IPS-20b (cell line): ENCODE data around the gene CYFIP1.
A peak's percentile ranks its signal among the peaks of the same experiment; 100 is the strongest.

Experiments used
- H3K27ac ChIP-seq: one replicate; pipeline ENCODE4 v1.5.1; 2013; ENCODE audit warnings: low read length
- H3K27me3 ChIP-seq: 2 replicates; pipeline ENCODE4 v1.6.1; 2013; ENCODE audit warnings: mild to moderate bottlenecking, low read length, inconsistent platforms; ENCODE audit not compliant: insufficient read depth
- H3K36me3 ChIP-seq: 2 replicates; pipeline ENCODE4 v1.6.1; 2013; ENCODE audit warnings: low read depth, mild to moderate bottlenecking, inconsistent platforms, low read length, moderate library complexity; ENCODE audit not compliant: insufficient read depth
- H3K4me1 ChIP-seq: 2 replicates; pipeline ENCODE4 v1.6.1; 2013; ENCODE audit warnings: mild to moderate bottlenecking, control low read depth, inconsistent platforms, low read length, moderate library complexity; ENCODE audit not compliant: insufficient read depth
- H3K4me3 ChIP-seq: 2 replicates; pipeline ENCODE4 v1.5.1; 2013; ENCODE audit warnings: mild to moderate bottlenecking, low read length, inconsistent platforms
- H3K9ac ChIP-seq: 2 replicates; pipeline ENCODE4 v1.6.1; 2013; ENCODE audit warnings: low read depth, mild to moderate bottlenecking, inconsistent platforms, low read length, moderate library complexity
- H3K9me3 ChIP-seq: 2 replicates; pipeline ENCODE4 v1.6.1; 2013; ENCODE audit warnings: mild to moderate bottlenecking, low read depth, low read length, inconsistent platforms; ENCODE audit not compliant: insufficient read depth

Gene CYFIP1

DNA sequence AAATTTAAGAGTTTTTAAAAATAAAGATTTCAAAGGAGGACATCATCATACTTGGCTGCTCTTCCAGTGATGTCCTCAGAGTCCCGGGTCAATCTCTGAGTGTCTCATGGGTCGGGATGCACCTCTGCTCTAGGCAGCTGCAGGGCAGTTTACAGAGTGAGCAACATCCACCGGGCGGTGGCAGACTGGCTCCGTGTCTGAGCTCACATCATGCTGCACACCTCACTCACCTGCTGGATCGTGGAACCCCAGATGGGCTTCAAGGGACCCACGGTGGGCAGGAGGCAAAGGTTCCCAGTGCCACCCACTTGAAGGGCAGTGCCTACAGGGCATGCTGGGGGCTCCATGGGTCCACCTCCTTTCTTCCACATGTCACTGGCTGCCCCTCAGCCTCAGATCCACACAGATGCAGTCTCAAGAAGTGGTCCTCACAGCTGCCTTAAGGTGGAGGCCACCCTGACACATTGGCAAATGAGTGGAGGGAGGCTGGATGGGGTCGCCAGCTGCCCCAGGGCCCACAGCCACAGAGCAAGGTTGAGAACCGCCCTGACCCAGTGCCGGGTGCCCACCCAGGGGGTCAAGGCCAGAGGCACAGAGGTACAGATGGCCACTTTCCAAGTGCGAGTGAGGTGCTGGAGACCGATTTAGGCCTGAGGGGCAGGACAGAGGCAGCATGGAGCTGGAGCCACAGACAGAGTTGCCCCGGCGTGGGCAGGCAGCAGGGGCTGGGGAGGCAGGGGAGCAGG is 25.2 kb downstream of the CYFIP1 start:
- Histone ChIP-seq H3K27me3 (peaks cover 58% of the 10 kb centered on the region), H3K4me1 (peaks cover 8% of the 10 kb centered on the region), H3K36me3 (no peaks in the 10 kb centered on the region), H3K9ac (no peak overlapping the region), H3K9me3 (no peaks in the 10 kb centered on the region), H3K27ac (no peak overlapping the region), H3K4me3 (no peak overlapping the region)

DNA sequence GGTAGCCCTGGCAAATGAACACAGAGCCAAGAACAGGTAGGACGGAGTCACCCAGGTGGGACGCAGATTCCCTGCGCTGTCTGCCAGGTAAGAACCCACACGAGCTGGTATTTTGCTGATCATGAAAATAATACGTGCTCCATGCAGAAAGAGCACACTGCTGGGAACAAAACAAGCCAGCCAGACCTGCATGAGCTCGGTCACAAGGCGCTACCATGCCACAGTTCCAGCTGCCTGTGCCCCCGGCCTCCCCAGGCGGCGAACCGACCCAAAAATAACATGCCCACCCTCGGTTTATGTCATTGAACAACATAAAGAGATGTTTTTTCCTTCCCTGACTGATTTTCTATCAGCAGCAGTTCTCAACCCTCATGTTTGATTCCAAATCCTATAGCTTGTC is 25.8 kb downstream of the CYFIP1 start:
- Histone ChIP-seq H3K9me3 (no peaks in the 10 kb centered on the region), H3K36me3 (no peaks in the 10 kb centered on the region), H3K4me3 (no peak overlapping the region), H3K27me3 (peaks cover 59% of the 10 kb centered on the region), H3K9ac (no peak overlapping the region), H3K4me1 (peaks cover 8% of the 10 kb centered on the region), H3K27ac (no peak overlapping the region)

DNA sequence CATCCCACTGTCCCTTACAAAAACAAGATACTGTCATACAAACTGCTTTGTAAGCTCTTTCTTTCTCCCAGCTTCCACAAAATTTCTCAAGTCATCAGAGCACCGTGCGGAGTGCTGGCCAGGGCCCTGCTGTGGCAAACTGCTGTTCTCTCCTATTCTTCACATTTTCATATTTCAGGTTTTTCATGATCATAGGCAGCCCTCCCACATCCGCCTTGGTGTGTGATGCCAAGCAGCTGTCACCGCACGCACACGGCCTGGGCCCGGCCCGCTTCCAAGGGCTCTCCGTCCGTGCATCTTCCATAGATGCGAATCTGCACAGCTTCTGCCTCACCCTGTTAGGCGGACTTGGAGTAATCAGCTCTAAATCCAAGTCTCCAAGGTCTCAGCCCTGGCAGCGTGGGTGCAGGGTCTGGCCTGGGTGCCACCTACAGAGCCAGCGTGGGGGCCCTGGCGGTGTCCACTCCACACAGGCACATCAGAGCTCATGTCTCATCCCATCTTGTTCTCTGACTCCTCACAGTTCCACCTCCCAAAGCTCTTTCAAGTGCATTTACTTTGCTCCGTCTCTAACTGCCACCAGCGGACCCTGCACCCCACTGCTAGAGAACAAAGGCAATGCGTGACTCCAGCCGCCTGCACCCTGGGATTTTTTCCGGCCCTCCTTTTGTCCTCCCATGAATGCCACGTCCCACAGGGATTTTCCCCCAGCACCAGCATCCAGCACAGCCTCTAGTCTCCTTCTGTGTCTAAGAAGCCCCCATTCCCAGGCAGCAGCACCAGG is 27.2 kb downstream of the CYFIP1 start:
- Histone ChIP-seq H3K27ac (no peak overlapping the region), H3K27me3 (peaks cover 59% of the 10 kb centered on the region), H3K4me3 (peak overlapping the region; percentile 12; the same call in 1 of the 2 replicates), H3K9ac (no peak overlapping the region), H3K36me3 (no peaks in the 10 kb centered on the region), H3K9me3 (no peaks in the 10 kb centered on the region), H3K4me1 (peaks cover 14% of the 10 kb centered on the region)

DNA sequence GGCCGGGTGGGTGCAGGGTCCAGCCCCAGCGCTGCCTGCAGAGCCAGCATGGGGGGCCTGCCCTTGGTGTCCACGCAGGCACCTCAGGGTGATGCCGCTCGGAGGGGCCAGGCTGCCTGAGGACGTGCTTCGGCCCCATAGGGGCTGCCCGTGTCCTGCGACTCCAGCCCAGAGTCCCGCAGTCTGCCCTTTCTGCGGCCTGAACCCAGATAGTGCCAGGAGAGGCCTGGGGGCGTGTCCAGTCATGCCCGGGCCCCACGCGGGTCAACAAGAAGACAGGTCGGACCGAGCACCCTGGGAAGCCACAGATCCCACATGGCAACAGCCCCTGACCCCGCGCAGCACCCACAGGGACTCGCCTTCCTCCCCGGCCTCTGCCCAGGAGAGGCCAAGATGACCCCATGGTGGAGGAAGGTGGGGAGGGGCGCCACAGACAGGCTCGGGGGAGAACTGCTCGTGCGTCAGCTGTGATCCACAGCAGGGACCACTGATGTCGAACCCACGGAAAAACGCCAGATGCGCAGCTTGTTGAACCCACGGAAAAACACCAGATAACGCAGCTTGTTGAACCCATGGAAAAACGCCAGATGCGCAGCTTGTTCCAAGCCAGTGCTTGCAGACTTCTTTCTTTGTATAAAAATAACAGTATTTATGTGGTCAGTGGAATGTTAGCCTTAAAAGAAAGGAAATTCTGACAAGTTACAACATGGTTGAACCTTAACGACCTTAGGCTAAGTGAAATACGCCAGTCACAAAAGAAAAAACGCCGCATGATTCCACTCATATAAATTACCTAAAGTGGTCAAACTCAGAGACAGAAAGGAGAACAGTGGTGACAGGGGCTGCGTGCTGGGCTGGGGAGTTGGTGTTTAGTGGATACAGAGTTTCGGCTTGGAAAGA is 28.5 kb downstream of the CYFIP1 start:
- H3K4me1 ChIP-seq: peaks cover 14% of the 10 kb centered on the region
- no peaks in the 10 kb centered on the region for H3K36me3 ChIP-seq
- peaks cover 59% of the 10 kb centered on the region for H3K27me3 ChIP-seq
- no peak overlapping the region for H3K27ac ChIP-seq
- H3K9ac ChIP-seq: no peak overlapping the region
- H3K9me3 ChIP-seq: no peaks in the 10 kb centered on the region
- H3K4me3 ChIP-seq: no peak overlapping the region

DNA sequence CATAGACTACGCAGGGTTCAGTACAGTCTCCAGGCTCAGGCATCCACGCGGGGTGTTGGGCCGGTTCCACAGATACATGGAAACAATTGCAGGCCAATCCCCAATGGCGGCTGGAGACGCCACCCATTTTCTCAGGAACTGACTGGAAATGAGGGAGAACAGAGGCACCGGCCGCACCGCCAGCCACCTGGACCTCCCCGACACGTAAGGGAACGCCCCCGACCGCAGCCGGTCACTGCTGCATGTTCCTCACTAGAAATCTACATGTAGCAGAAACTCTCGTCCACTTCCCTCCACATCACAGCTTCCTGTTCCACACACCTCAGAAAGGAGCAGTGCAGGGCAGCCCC is 29.2 kb downstream of the CYFIP1 start:
- peaks cover 14% of the 10 kb centered on the region for H3K4me1 ChIP-seq
- H3K27ac ChIP-seq: no peak overlapping the region
- H3K27me3 ChIP-seq: peaks cover 59% of the 10 kb centered on the region
- H3K9me3 ChIP-seq: no peaks in the 10 kb centered on the region
- H3K4me3 ChIP-seq: no peak overlapping the region
- no peaks in the 10 kb centered on the region for H3K36me3 ChIP-seq
- no peak overlapping the region for H3K9ac ChIP-seq

DNA sequence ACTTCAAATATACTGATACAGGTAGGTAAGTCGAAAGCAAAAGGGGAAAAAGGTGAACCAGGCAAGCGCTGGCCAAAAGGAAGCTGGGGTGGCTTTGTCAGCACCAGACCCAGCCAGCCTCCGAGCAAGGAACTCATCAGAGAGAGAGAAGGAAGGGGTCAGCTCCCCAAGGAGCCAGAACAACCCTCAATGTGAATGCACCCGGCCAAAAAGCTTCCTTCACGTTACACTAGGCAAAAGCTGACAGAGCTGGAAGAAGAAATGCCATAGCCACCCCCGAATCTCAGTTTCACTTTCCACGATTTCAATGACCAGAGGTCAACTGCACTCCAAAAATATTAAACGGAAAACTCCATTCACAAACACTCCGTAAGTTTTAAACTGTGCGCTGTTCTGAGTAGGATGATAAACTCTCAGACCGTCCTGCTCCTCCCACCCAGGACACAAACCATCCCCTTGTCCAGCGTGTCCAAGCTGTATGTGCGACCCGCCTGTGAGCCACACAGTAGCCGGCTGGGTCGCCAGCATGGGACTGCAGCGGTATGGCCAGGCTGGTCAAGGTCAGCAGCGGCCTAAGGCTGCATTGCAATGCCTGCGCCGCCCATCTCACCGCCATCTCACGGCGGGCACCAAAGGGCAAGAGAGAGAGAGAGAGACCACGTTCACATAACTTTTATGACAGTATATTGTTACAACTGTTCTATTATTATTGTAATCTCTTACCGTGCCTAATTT is 29.7 kb downstream of the CYFIP1 start:
- no peak overlapping the region for H3K9ac ChIP-seq
- peaks cover 14% of the 10 kb centered on the region for H3K4me1 ChIP-seq
- H3K36me3 ChIP-seq: no peaks in the 10 kb centered on the region
- H3K27me3 ChIP-seq: peaks cover 54% of the 10 kb centered on the region
- no peak overlapping the region for H3K27ac ChIP-seq
- H3K4me3 ChIP-seq: no peak overlapping the region
- no peaks in the 10 kb centered on the region for H3K9me3 ChIP-seq

DNA sequence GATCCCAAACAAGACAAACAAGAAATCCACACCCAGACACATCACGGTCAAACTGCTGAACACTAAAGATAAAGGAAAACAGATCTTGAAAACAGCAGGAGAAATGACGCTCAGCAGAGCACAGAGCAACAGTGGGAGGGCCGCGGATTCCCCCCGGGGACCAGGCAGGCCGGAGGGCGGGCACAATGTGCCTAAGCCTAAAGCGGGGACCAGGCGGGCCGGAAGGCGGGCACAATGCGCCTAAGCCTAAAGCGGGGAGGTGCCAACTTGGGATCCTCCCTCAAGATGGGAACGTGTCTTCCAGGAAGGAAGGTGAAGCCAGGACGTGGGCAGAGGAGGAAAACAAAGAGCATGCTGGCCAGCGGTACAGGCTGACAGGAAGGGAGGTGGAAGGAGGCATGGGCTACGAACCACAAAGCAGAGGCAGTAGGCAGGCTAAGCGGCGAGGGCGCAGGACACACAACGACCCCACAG is 31.1 kb downstream of the CYFIP1 start:
- Histone ChIP-seq H3K4me3 (peak overlapping the region; percentile 3; the same call in 1 of the 2 replicates), H3K4me1 (peaks cover 14% of the 10 kb centered on the region), H3K36me3 (0 out of 2 replicates have a peak, but pooled peaks cover 6% of the 10 kb centered on the region), H3K9ac (peak overlapping the region; percentile 37; the same call in 1 of the 2 replicates), H3K9me3 (no peaks in the 10 kb centered on the region), H3K27me3 (peaks cover 41% of the 10 kb centered on the region; the same call in 1 of the 2 replicates), H3K27ac (no peak overlapping the region)

DNA sequence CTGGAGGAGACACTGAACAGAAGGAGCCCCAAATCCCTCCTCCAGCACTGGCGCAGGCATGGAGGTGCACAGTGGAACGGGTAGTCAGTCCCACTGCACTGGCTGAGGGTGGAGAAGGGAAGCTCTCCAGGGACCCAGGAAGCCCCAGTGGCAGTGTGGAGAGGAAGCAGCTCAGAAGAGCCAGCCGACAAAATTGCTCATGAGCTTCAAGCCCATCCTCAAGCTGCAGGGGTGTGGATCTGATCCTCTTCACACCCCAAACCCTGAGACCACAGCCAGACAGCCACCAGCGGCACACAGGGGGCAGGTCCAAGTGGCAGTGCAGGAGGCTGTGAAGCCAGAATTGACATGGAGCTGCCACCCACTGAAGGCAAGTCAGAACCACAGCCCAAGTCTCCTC is 32.1 kb downstream of the CYFIP1 start:
- Histone ChIP-seq H3K27ac (no peak overlapping the region), H3K27me3 (peaks cover 30% of the 10 kb centered on the region; the same call in 1 of the 2 replicates), H3K4me3 (no peak overlapping the region), H3K9me3 (no peaks in the 10 kb centered on the region), H3K36me3 (peaks cover 14% of the 10 kb centered on the region; the same call in 1 of the 2 replicates), H3K9ac (no peak overlapping the region), H3K4me1 (peaks cover 11% of the 10 kb centered on the region; the same call in 1 of the 2 replicates)

DNA sequence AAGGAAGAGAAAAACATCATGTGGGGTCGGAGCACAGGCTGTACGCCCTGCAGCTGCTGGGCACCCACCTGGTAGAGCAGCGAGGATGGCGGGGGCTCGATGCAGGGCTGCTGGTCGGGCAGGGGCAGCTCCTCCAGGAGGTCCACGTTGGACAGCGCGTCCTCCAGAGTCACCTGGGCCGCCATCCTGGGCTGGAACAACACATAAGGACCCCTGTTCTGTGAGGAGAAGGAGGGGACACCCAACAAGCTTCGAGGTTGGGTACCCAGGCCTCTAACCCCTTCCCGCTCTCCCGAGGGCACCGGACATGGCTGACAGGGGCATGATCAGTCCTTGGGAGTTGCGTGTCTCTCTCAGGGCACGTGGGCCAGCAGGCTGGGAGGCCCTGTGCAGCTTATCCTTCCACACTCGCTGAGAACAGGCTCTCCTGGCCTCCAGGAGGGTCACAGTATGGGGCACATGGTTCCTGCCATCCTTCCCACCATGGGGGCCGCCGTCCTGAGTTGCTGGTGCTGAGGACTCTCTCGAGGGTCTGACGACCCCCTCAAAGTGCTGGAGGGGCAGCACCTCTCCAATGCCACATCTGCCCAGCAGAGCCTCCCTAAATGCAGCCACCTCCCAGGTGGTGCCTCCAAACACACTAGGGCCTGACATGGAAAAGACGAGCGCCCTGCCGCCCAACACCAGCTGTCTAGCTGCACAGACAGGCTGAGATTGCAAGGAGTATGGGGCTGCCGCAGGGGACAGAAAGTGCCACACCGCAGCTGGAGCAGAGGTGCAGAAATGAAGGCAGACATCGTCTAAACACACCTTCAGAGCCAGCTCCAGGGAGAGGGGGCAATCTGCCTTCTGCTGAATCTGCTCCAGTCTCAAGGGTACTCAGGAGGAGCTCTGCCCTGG is 32.8 kb downstream of the CYFIP1 start:
- H3K27me3 ChIP-seq: peaks cover 23% of the 10 kb centered on the region; the same call in 1 of the 2 replicates
- no peak overlapping the region for H3K9ac ChIP-seq
- H3K9me3 ChIP-seq: no peaks in the 10 kb centered on the region
- H3K36me3 ChIP-seq: peaks cover 21% of the 10 kb centered on the region
- H3K27ac ChIP-seq: no peak overlapping the region
- peaks cover 6% of the 10 kb centered on the region; the same call in 1 of the 2 replicates for H3K4me1 ChIP-seq
- no peak overlapping the region for H3K4me3 ChIP-seq

DNA sequence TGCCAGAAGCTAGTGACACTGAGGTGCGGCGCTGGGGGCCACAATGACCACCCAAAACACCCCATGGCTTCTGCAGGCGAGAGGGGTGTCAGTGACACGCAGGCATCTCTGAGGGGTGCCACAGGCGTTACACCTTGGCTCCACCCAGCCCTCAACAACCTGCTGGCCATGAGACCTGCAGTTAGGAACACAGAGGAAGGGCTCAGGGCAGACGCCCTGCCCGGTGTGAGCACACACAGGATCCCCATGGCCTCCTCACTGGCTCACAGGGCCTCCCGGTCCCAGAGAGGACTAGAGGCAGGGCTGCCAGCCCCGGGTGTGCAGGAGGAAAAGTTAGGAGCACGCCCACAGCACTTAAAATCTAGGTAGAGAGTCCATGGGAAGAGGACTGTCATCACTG is 35.1 kb downstream of the CYFIP1 start:
- H3K27me3 ChIP-seq: peaks cover 2% of the 10 kb centered on the region; the same call in 1 of the 2 replicates
- peaks cover 6% of the 10 kb centered on the region; the same call in 1 of the 2 replicates for H3K4me1 ChIP-seq
- H3K27ac ChIP-seq: no peak overlapping the region
- H3K9me3 ChIP-seq: no peaks in the 10 kb centered on the region
- no peak overlapping the region for H3K9ac ChIP-seq
- no peak overlapping the region for H3K4me3 ChIP-seq
- H3K36me3 ChIP-seq: peaks cover 30% of the 10 kb centered on the region
